ENCODE measurements around the gene CCDC80. TPM values are rescaled to one million over a fixed set of nuclear protein-coding genes. Genes with fewer than 3 reads are reported as not detected.

CCDC80 gene
- total RNA-seq, 2 experiments from 2014 or later, result 0.59 to 0.63 TPM

GRCh38 chr3:112685420-112685819 is 44.5 kb upstream of the CCDC80 start:
- no peak for DNase-seq (ENCODE audit: low spot score)
- H3K9me3 ChIP-seq (ENCODE audit: low read length), result no peaks in the 10 kb centered on the region
- no peak overlapping the region for H3K4me3 ChIP-seq (ENCODE audit: low read depth, low read length, poor library complexity, severe bottlenecking)
- H3K4me1 ChIP-seq (ENCODE audit: insufficient read depth, low read length, poor library complexity, severe bottlenecking), result no peaks in the 10 kb centered on the region
- no peaks in the 10 kb centered on the region for H4K20me1 ChIP-seq (ENCODE audit: insufficient read depth, low read length)
- no peak overlapping the region for H3K27ac ChIP-seq (ENCODE audit: low read depth, low read length, poor library complexity, severe bottlenecking)
- no peaks in the 10 kb centered on the region for H3K9me2 ChIP-seq (ENCODE audit: insufficient read depth, low read length)
- H3K4me2 ChIP-seq (ENCODE audit: low read length), result no peak overlapping the region
- H3K79me2 ChIP-seq (ENCODE audit: insufficient read depth, low read depth, low read length), result no peaks in the 10 kb centered on the region
- ChIA-PET POLR2A (interaction anchor here (0.6 to 1.0 kb wide), 2 partner anchors 57 to 86 kb away, joined by 3 to 4 read pairs; no protein-coding TSS in a partner anchor), CTCF (ENCODE audit: unreplicated experiment) (no interaction called here)
- intact Hi-C loops (cut with micrococcal nuclease; ENCODE audit: unreplicated experiment), result no loop called here
- BruUV-seq (replicated peaks), result no TSS peak
- no peak overlapping the region for H2AFZ ChIP-seq (ENCODE audit: low read length)
- TF ChIP-seq CTCF (conservative IDR thresholded peaks at IDR 0.05; ENCODE audit: low read length) (no peak), EZH2phosphoT487 (IDR thresholded peaks at IDR 0.05; ENCODE audit: borderline replicate concordance, low read depth, low read length) (no peak)
- H3K36me3 ChIP-seq (ENCODE audit: insufficient read depth, low read length), result no peaks in the 10 kb centered on the region

GRCh38 chr3:112682361-112682760 is 41.4 kb upstream of the CCDC80 start:
- DNase-seq (ENCODE audit: low spot score), result no peak
- Histone ChIP-seq H3K4me3 (ENCODE audit: low read depth, low read length, poor library complexity, severe bottlenecking) (no peak overlapping the region), H4K20me1 (ENCODE audit: insufficient read depth, low read length) (no peaks in the 10 kb centered on the region), H3K4me1 (ENCODE audit: insufficient read depth, low read length, poor library complexity, severe bottlenecking) (no peaks in the 10 kb centered on the region), H3K9me2 (ENCODE audit: insufficient read depth, low read length) (no peaks in the 10 kb centered on the region), H3K79me2 (ENCODE audit: insufficient read depth, low read depth, low read length) (no peaks in the 10 kb centered on the region), H3K4me2 (ENCODE audit: low read length) (no peak overlapping the region), H3K9me3 (ENCODE audit: low read length) (no peaks in the 10 kb centered on the region), H3K27ac (ENCODE audit: low read depth, low read length, poor library complexity, severe bottlenecking) (no peak overlapping the region), H2AFZ (ENCODE audit: low read length) (no peak overlapping the region), H3K36me3 (ENCODE audit: insufficient read depth, low read length) (no peaks in the 10 kb centered on the region)
- intact Hi-C loops (cut with micrococcal nuclease; ENCODE audit: unreplicated experiment), result no loop called here
- no peak for TF ChIP-seq CTCF (conservative IDR thresholded peaks at IDR 0.05; ENCODE audit: low read length)
- no peak for TF ChIP-seq EZH2phosphoT487 (IDR thresholded peaks at IDR 0.05; ENCODE audit: borderline replicate concordance, low read depth, low read length)
- BruUV-seq (replicated peaks), result no TSS peak
- POLR2A ChIA-PET, result interaction anchor here (0.7 to 2.2 kb wide), 3 partner anchors 12 to 44 kb away, joined by 3 to 6 read pairs (median 3); no protein-coding TSS in a partner anchor
- CTCF ChIA-PET (ENCODE audit: unreplicated experiment), result no interaction called here

- ChIA-PET POLR2A (interaction anchor here (0.7 to 2.2 kb wide), 3 partner anchors 12 to 44 kb away, joined by 3 to 6 read pairs (median 3); no protein-coding TSS in a partner anchor), CTCF (ENCODE audit: unreplicated experiment) (no interaction called here)
- H4K20me1 ChIP-seq (ENCODE audit: insufficient read depth, low read length), result no peaks in the 10 kb centered on the region
- H3K9me3 ChIP-seq (ENCODE audit: low read length), result no peaks in the 10 kb centered on the region
- H3K9me2 ChIP-seq (ENCODE audit: insufficient read depth, low read length), result no peaks in the 10 kb centered on the region
- H3K4me3 ChIP-seq (ENCODE audit: low read depth, low read length, poor library complexity, severe bottlenecking), result no peak overlapping the region
- intact Hi-C loops (cut with micrococcal nuclease; ENCODE audit: unreplicated experiment), result no loop called here
- TF ChIP-seq EZH2phosphoT487 (IDR thresholded peaks at IDR 0.05; ENCODE audit: borderline replicate concordance, low read depth, low read length) (no peak), CTCF (conservative IDR thresholded peaks at IDR 0.05; ENCODE audit: low read length) (no peak)
- no peak overlapping the region for H3K27ac ChIP-seq (ENCODE audit: low read depth, low read length, poor library complexity, severe bottlenecking)
- no peaks in the 10 kb centered on the region for H3K36me3 ChIP-seq (ENCODE audit: insufficient read depth, low read length)
- no TSS peak for BruUV-seq (replicated peaks)
- H3K79me2 ChIP-seq (ENCODE audit: insufficient read depth, low read depth, low read length), result no peaks in the 10 kb centered on the region
- no peak overlapping the region for H2AFZ ChIP-seq (ENCODE audit: low read length)
- no peak for DNase-seq (ENCODE audit: low spot score)
- H3K4me1 ChIP-seq (ENCODE audit: insufficient read depth, low read length, poor library complexity, severe bottlenecking), result peaks cover 4% of the 10 kb centered on the region
- no peak overlapping the region for H3K4me2 ChIP-seq (ENCODE audit: low read length)
Observed at GRCh38 chr3:112681822-112682325, 40.9 kb upstream of the CCDC80 start.

All from OCI-LY7 (cell line).